ENCODE results near the gene UHRF1.
"Not testable (repeated sequence)": the region's sequence is repeated elsewhere in the genome, so short reads cannot be mapped to it uniquely, and the experiment has no call there.

Gene UHRF1

GRCh38 chr19:4935444-4935843 lies 26.1 kb downstream of the UHRF1 start:
- no peak for DNase-seq (ENCODE audit: low read depth)

GRCh38 chr19:4937060-4937459 lies 27.8 kb downstream of the UHRF1 start:
- no peak for DNase-seq (ENCODE audit: low read depth)

GRCh38 chr19:4938461-4938860 lies 29.2 kb downstream of the UHRF1 start:
- DNase-seq (ENCODE audit: low read depth), result not testable (repeated sequence)

- no peak for DNase-seq (ENCODE audit: low read depth)
Observed at GRCh38 chr19:4939466-4939865, 30.2 kb downstream of the UHRF1 start.

GRCh38 chr19:4941638-4942169 lies 32.4 kb downstream of the UHRF1 start:
- not testable (repeated sequence) for DNase-seq (ENCODE audit: low read depth)

- DNase-seq (ENCODE audit: low read depth), result not testable (repeated sequence)
Observed at GRCh38 chr19:4950650-4951049, 41.3 kb downstream of the UHRF1 start.

GRCh38 chr19:4951656-4952055 lies 42.4 kb downstream of the UHRF1 start:
- DNase-seq (ENCODE audit: low read depth), result no peak

- DNase-seq (ENCODE audit: low read depth), result no peak
Observed at GRCh38 chr19:4952945-4953344, 43.6 kb downstream of the UHRF1 start.

- DNase-seq (ENCODE audit: low read depth), result not testable (repeated sequence)
Observed at GRCh38 chr19:4954320-4955149, 45.2 kb downstream of the UHRF1 start.

- no peak for DNase-seq (ENCODE audit: low read depth)
Observed at GRCh38 chr19:4955274-4955673, 46.0 kb downstream of the UHRF1 start.

- DNase-seq (ENCODE audit: low read depth), result no peak
Observed at GRCh38 chr19:4957981-4958380, 48.7 kb downstream of the UHRF1 start.

- DNase-seq (ENCODE audit: low read depth), result no peak
Observed at GRCh38 chr19:4962085-4962619, 52.9 kb downstream of the UHRF1 start.

- DNase-seq (ENCODE audit: low read depth), result no peak
Observed at GRCh38 chr19:4965061-4965460, 55.8 kb downstream of the UHRF1 start.

GRCh38 chr19:4966591-4966990 lies 57.3 kb downstream of the UHRF1 start:
- no peak for DNase-seq (ENCODE audit: low read depth)

GRCh38 chr19:4967738-4968461 lies 58.6 kb downstream of the UHRF1 start:
- no peak for DNase-seq (ENCODE audit: low read depth)

GRCh38 chr19:4968462-4969291 lies 59.4 kb downstream of the UHRF1 start, which contains the start of gene KDM4B:
Gene KDM4B, plus strand, starts transcription at chr19:4969113. Its CDS starts 63,778 bp downstream, at chr19:5032891.
- peak; percentile 97 for DNase-seq (ENCODE audit: low read depth)

- DNase-seq (ENCODE audit: low read depth), result no peak
Observed at GRCh38 chr19:4969292-4969771, 60.0 kb downstream of the UHRF1 start.

GRCh38 chr19:4969772-4970531 lies 60.7 kb downstream of the UHRF1 start:
- DNase-seq (ENCODE audit: low read depth), result no peak

GRCh38 chr19:4970558-4971423 lies 61.5 kb downstream of the UHRF1 start:
- DNase-seq (ENCODE audit: low read depth), result no peak

- DNase-seq (ENCODE audit: low read depth), result no peak
Observed at GRCh38 chr19:4971424-4971793, 62.1 kb downstream of the UHRF1 start.
